Measurements from ENCODE around the gene MYBPC1. TPM values are rescaled to one million over a fixed set of nuclear protein-coding genes. Genes with fewer than 3 reads are reported as not detected.

MYBPC1 gene
- total and polyA plus RNA-seq, 2 of the 13 experiments (the other 11 are each of a cell fraction or from before 2014, with no cell fraction given), result 0.31 to 0.53 TPM

GRCh38 chr12:101616027-101616494, 21.3 kb downstream of the MYBPC1 start (continued):
- TF ChIP-seq ZNF607 (CRISPR knock-in tag; IDR thresholded peaks at IDR 0.05; ENCODE audit: borderline replicate concordance) (no peak), SAP130 (CRISPR knock-in tag; IDR thresholded peaks at IDR 0.05; ENCODE audit: low read depth) (peak; percentile 44), ZSCAN21 (CRISPR knock-in tag; IDR thresholded peaks at IDR 0.05; ENCODE audit: borderline replicate concordance) (no peak), HOXA9 (CRISPR knock-in tag; IDR thresholded peaks at IDR 0.05; ENCODE audit: borderline replicate concordance) (no peak), ZNF331 (CRISPR knock-in tag; IDR thresholded peaks at IDR 0.05) (peak; percentile 45; the same call in 1 of the 2 replicates), AGO1 (IDR thresholded peaks at IDR 0.05; ENCODE audit: low read depth, low read length, poor library complexity, severe bottlenecking) (no peak), ZNF3 (CRISPR knock-in tag; IDR thresholded peaks at IDR 0.05) (no peak), ZFP36L2 (CRISPR knock-in tag; IDR thresholded peaks at IDR 0.05) (no peak), ZBTB7A (CRISPR knock-in tag; IDR thresholded peaks at IDR 0.05) (no peak), ZSCAN12 (CRISPR knock-in tag; IDR thresholded peaks at IDR 0.05) (no peak), THAP11 (CRISPR knock-in tag; IDR thresholded peaks at IDR 0.05) (no peak; the same call in 1 of the 2 replicates), HMG20A (CRISPR knock-in tag; IDR thresholded peaks at IDR 0.05; ENCODE audit: borderline replicate concordance) (peak; percentile 79; the same call in 1 of the 2 replicates), MED1 (CRISPR knock-in tag; IDR thresholded peaks at IDR 0.05) (peak; percentile 60; the same call in 1 of the 2 replicates), TOE1 (CRISPR knock-in tag; IDR thresholded peaks at IDR 0.05) (0 out of 2 replicates have a peak, but pooled peaks have one; percentile 45), ZNF629 (CRISPR knock-in tag; conservative IDR thresholded peaks at IDR 0.05) (no peak), ZBTB37 (CRISPR knock-in tag; IDR thresholded peaks at IDR 0.05) (no peak), GABPA (IDR thresholded peaks at IDR 0.05; ENCODE audit: low read depth, low read length) (no peak), GABPA (CRISPR knock-in tag; IDR thresholded peaks at IDR 0.05; ENCODE audit: low read depth) (peak; percentile 44; the same call in 1 of the 2 replicates), ZNF614 (CRISPR knock-in tag; IDR thresholded peaks at IDR 0.05; ENCODE audit: borderline replicate concordance) (no peak), PHF21A (CRISPR knock-in tag; IDR thresholded peaks at IDR 0.05) (no peak), SALL2 (CRISPR knock-in tag; IDR thresholded peaks at IDR 0.05) (no peak), TCF12 (IDR thresholded peaks at IDR 0.05) (no peak), TCF12 (CRISPR knock-in tag; IDR thresholded peaks at IDR 0.05) (no peak), ZNF792 (CRISPR knock-in tag; IDR thresholded peaks at IDR 0.05) (0 out of 2 replicates have a peak, but pooled peaks have one; percentile 60)
- TF ChIP-seq, protein P1, sequence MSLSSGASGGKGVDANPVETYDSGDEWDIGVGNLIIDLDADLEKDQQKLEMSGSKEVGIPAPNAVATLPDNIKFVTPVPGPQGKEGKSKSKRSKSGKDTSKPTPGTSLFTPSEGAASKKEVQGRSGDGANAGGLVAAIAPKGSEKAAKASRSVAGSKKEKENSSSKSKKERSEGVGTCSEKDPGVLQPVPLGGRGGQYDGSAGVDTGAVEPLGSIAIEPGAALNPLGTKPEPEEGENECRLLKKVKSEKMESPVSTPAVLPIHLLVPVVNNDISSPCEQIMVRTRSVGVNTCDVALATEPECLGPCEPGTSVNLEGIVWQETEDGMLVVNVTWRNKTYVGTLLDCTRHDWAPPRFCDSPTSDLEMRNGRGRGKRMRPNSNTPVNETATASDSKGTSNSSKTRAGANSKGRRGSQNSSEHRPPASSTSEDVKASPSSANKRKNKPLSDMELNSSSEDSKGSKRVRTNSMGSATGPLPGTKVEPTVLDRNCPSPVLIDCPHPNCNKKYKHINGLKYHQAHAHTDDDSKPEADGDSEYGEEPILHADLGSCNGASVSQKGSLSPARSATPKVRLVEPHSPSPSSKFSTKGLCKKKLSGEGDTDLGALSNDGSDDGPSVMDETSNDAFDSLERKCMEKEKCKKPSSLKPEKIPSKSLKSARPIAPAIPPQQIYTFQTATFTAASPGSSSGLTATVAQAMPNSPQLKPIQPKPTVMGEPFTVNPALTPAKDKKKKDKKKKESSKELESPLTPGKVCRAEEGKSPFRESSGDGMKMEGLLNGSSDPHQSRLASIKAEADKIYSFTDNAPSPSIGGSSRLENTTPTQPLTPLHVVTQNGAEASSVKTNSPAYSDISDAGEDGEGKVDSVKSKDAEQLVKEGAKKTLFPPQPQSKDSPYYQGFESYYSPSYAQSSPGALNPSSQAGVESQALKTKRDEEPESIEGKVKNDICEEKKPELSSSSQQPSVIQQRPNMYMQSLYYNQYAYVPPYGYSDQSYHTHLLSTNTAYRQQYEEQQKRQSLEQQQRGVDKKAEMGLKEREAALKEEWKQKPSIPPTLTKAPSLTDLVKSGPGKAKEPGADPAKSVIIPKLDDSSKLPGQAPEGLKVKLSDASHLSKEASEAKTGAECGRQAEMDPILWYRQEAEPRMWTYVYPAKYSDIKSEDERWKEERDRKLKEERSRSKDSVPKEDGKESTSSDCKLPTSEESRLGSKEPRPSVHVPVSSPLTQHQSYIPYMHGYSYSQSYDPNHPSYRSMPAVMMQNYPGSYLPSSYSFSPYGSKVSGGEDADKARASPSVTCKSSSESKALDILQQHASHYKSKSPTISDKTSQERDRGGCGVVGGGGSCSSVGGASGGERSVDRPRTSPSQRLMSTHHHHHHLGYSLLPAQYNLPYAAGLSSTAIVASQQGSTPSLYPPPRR (CRISPR knock-in tag; IDR thresholded peaks at IDR 0.05; ENCODE audit: borderline replicate concordance), result no peak
